Measurements from ENCODE around the gene LRP10. TPM values are rescaled to one million over a fixed set of nuclear protein-coding genes. Genes with fewer than 3 reads are reported as not detected.
"Not testable (repeated sequence)": the region's sequence is repeated elsewhere in the genome, so short reads cannot be mapped to it uniquely, and the experiment has no call there.

The LRP10 gene
- total RNA-seq, 1 experiment from 2014 or later: 31.9 TPM

DNA sequence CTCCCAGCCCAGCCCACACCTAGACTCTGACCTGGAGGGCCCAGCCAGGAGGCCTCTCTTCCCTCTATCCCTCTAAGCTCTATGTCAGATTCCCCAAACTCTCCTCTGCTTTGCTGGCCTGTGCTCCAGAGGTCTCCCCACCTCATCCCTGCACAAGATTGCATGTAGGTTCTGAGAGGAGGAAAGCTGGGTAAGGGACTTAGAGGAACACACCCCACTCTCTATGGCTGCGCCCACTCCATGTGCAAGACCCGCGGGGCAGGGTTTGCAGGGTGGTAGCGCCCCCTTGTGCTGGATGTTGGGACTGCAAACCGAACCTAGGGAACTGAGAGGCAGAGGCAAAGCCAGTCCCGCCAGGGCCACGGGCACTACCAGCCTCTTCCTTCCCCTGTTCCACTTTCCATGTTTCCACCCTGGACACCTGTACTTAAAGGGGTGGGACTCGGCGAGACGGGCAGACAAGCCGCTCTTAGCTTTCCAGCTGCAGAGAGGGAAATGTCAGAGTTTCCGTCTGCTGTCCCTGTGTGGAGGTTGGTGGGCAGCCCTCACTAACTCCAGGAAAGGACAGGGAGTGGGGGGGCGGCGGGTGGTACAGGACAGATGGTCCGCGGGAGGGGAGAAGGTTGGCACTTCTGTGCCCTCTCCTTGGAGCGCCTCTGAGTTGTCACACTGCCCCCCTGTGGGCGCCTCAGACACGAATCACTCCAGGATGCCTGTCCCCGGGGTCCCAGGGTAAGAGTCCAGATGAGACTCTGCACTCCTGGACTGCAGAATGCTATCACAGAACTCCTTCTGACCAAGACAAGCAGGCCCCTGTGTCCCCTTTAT lies 18.4 kb upstream of the LRP10 start:
- in situ Hi-C loops (cut with HindIII; ENCODE audit: low pct_unique_long_range_greater_than_20kb, low sequenced_read_pairs): no loop called here
- DNase-seq (ENCODE audit: low read depth, low spot score): peak; percentile 83

GRCh38 chr14:22854296-22854695 lies 17.2 kb upstream of the LRP10 start:
- in situ Hi-C loops (cut with HindIII; ENCODE audit: low pct_unique_long_range_greater_than_20kb, low sequenced_read_pairs); DNase-seq (ENCODE audit: low read depth, low spot score): not testable (repeated sequence)

DNA sequence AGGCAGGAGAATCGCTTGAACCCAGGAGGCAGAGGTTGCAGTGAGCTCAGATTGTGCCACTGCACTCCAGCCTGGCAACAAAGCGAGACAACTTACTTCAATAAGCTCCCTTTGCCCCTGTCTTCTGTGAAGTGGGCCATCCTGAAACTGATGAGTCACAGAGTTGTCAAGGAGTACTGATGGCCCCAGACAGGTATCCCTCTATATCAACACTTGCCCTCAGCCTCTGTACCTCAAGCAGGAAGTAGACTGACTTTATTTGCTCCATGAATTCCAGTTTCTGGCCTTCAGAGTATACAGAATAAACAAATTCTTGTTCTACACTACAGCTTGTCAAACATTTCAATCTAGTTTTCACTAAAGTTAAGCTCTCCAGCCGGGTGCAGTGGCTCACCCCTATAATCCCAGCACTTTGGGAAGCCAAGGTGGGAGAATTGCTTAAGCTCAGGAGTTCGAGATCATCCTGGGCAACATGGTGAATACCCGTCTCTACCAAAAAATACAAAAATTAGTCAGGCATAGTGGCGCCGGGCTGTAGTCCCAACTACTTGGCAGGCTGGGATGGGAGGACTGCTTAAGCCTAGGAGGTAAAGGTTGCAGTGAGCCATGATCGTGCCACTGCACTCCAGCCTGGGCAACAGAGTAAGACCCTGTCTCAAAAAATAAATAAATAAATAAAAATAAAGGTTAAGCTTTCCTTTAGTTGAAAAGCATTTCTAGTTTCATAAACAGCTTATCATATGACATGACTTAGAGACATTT lies 16.4 kb upstream of the LRP10 start:
- in situ Hi-C loops (cut with HindIII; ENCODE audit: low pct_unique_long_range_greater_than_20kb, low sequenced_read_pairs): no loop called here
- no peak for DNase-seq (ENCODE audit: low read depth, low spot score)

DNA sequence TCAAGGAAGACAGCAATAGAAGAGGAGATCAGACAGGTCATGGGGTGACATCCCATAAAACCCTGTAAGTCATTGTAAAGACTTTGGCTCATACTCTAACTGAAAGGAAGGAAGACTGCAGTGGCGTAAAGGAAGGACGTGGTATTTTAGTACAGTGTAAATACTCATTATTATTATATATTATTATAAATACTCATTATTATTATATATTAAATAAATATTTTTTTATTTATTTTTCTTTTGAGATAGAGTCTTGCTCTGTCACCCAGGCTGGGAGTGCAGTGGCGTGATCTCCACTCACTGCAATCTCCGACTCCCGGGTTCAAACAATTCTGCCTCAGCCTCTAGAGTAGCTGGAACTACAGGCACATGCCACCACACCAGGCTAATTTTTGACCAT lies 15.1 kb upstream of the LRP10 start:
- in situ Hi-C loops (cut with HindIII; ENCODE audit: low pct_unique_long_range_greater_than_20kb, low sequenced_read_pairs): no loop called here
- no peak for DNase-seq (ENCODE audit: low read depth, low spot score)

- DNase-seq (ENCODE audit: low read depth, low spot score); in situ Hi-C loops (cut with HindIII; ENCODE audit: low pct_unique_long_range_greater_than_20kb, low sequenced_read_pairs): not testable (repeated sequence)
These were observed 11.2 kb upstream of the LRP10 start for GRCh38 chr14:22860377-22860776.

GRCh38 chr14:22861651-22862050 lies 9.9 kb upstream of the LRP10 start:
- in situ Hi-C loops (cut with HindIII; ENCODE audit: low pct_unique_long_range_greater_than_20kb, low sequenced_read_pairs): no loop called here
- DNase-seq (ENCODE audit: low read depth, low spot score): no peak

DNA sequence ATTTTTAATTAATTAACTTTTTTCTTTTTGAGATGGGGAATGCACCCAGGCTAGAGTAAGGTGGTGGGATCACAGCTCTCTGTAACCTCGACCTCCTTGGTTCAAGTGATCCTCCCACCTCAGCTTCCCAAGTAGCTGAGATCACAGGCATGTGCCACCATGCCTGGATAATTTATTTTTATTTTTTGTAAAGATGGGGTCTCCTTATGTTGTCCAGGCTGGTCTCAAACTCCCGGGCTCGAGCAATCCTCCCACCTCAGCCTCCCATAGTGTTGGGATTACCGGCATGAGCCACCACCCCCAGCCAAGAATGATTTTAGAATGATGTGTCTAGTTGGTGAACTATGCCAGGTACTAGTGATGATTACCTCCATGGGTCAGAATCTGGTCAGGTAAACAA lies 6.6 kb upstream of the LRP10 start:
- DNase-seq (ENCODE audit: low read depth, low spot score): no peak
- in situ Hi-C loops (cut with HindIII; ENCODE audit: low pct_unique_long_range_greater_than_20kb, low sequenced_read_pairs): no loop called here

DNA sequence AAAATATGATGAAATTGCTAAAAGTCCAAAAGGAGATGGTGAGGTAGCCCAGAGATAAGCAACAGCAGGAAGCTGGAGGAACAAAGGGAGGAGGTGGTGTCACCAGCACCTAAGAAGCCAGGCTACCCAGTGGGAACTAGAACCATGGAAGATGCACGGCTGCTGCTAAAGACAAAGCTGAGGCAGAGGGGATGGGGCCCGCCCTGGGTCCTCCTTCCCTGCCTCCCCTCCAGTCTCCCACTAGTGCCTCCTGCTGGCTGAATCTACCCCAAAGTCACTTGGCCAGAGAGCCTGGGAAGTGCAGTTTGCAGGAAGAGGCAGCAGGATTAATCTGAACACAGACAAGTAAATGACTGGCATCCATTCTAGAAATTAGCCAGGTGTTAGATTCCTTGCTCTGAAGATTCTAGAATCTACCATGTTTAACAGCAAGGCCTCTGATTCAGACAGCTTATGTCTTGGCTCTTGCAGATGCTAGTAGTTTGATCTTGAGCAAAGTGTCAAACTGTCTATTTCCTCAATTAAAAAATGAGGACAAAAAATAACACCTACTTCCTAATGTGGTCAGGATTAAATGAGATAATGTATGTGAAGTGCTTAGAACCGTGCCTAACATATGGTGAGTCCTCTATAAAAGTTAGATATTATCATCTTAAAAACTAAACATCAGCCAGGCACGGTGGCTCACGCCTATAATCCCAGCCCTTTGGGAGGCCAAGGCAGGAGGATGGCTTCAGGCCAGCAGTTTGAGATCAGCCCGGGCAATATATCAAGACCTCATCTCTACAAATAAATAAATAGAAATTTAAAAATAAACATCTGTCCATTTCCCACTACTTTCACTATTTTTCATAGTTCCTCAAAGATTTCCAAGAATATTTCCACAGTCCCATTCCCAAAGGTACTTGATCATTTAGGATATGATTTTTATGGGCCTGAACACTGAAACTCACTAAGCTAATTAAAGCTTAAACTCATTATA lies 5.8 kb upstream of the LRP10 start:
- in situ Hi-C loops (cut with HindIII; ENCODE audit: low pct_unique_long_range_greater_than_20kb, low sequenced_read_pairs): no loop called here
- peak; percentile 67 for DNase-seq (ENCODE audit: low read depth, low spot score)

DNA sequence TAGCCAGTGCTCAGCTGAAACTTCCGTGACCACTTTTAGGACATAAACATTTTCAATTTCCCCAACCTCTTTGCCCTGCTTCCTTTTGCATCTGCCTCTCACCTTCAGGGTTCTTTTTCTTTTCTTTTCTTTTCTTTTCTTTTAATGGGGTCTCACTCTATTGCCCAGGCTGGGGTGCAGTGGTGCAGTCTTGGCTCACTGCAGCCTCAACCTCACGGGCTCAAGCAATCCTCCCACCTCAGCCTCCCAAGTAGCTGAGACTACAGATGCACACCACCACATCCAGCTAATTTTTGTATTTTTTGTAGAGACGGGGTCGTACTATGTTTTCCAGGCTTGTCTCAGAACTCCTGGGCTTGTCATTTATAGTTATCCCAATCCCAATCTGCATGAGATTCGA lies 4.7 kb upstream of the LRP10 start:
- in situ Hi-C loops (cut with HindIII; ENCODE audit: low pct_unique_long_range_greater_than_20kb, low sequenced_read_pairs): no loop called here
- no peak for DNase-seq (ENCODE audit: low read depth, low spot score)

GRCh38 chr14:22870811-22871223 lies 723 bp upstream of the LRP10 start:
- in situ Hi-C loops (cut with HindIII; ENCODE audit: low pct_unique_long_range_greater_than_20kb, low sequenced_read_pairs): no loop called here
- DNase-seq (ENCODE audit: low read depth, low spot score): no peak

- peak; percentile 85 for DNase-seq (ENCODE audit: low read depth, low spot score)
- in situ Hi-C loops (cut with HindIII; ENCODE audit: low pct_unique_long_range_greater_than_20kb, low sequenced_read_pairs): no loop called here
These were observed 693 bp downstream of the LRP10 start for GRCh38 chr14:22872033-22872832.

DNA sequence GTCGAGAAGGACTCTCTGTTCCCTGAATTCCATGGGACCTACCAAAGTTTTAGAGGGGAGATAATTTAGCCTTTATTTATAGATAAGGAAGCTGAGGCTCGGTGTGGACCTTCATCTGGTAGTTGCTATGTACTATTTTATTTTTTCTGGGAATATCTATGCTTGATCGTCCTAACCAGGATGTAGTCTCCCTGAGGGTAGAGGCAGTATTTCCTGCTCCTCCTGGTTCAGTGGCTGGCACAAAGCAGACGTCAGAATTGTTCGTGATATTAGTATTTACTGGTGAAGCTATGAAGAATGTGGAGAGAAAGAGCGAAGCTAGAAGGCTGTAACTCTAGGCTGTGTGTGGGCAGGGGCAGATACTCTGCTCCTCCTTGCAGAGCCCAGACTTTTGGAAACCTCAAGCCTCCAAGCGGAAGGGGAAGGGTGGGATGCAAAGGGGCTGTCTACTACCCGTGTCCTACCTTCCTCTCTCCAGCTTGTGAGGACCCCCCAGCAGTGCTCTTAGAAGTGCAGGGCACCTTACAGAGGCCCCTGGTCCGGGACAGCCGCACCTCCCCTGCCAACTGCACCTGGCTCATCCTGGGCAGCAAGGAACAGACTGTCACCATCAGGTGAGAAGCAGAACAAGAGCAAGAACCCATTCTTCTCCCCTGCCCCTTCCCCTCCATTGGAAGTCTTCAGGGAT lies 1.4 kb downstream of the LRP10 start:
- no peak for DNase-seq (ENCODE audit: low read depth, low spot score)
- in situ Hi-C loops (cut with HindIII; ENCODE audit: low pct_unique_long_range_greater_than_20kb, low sequenced_read_pairs): no loop called here

DNA sequence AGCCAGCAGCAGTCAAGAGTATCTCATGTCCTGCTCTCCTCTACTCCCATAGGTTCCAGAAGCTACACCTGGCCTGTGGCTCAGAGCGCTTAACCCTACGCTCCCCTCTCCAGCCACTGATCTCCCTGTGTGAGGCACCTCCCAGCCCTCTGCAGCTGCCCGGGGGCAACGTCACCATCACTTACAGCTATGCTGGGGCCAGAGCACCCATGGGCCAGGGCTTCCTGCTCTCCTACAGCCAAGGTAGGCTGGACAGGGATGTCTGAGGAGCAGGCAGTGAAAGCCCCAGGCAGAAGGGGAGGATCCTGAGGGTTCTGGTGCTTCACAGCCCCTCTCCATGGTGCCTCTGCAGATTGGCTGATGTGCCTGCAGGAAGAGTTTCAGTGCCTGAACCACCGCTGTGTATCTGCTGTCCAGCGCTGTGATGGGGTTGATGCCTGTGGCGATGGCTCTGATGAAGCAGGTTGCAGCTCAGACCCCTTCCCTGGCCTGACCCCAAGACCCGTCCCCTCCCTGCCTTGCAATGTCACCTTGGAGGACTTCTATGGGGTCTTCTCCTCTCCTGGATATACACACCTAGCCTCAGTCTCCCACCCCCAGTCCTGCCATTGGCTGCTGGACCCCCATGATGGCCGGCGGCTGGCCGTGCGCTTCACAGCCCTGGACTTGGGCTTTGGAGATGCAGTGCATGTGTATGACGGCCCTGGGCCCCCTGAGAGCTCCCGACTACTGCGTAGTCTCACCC lies 3.6 kb downstream of the LRP10 start:
- in situ Hi-C loops (cut with HindIII; ENCODE audit: low pct_unique_long_range_greater_than_20kb, low sequenced_read_pairs): no loop called here
- no peak for DNase-seq (ENCODE audit: low read depth, low spot score)

- in situ Hi-C loops (cut with HindIII; ENCODE audit: low pct_unique_long_range_greater_than_20kb, low sequenced_read_pairs): no loop called here
These were observed 4.3 kb downstream of the LRP10 start for GRCh38 chr14:22875748-22876319.

GRCh38 chr14:22877000-22877501 lies 5.5 kb downstream of the LRP10 start:
- no peak for DNase-seq (ENCODE audit: low read depth, low spot score)
- in situ Hi-C loops (cut with HindIII; ENCODE audit: low pct_unique_long_range_greater_than_20kb, low sequenced_read_pairs): no loop called here

More at GRCh38 chr14:22875748-22876319, 4.3 kb downstream of the LRP10 start:
- no peak for DNase-seq (ENCODE audit: low read depth, low spot score)
